DMS153 (cell line): ENCODE results near the gene ZEB2.
A peak's percentile ranks its signal among the peaks of the same experiment; 100 is the strongest.

Source experiments
- DNase-seq: peaks from one replicate; lab custom pipeline; 2025; lab: John Stamatoyannopoulos, UW

The ZEB2 gene

GRCh38 chr2:144512891-144513351 is 7.0 kb downstream of the ZEB2 start:
- no peak for DNase-seq

GRCh38 chr2:144512470-144512869 is 7.4 kb downstream of the ZEB2 start:
- DNase-seq: no peak

GRCh38 chr2:144511937-144512336 is 8.0 kb downstream of the ZEB2 start:
- DNase-seq: no peak

GRCh38 chr2:144511226-144511810 is 8.6 kb downstream of the ZEB2 start:
- DNase-seq: no peak

- DNase-seq: peak; percentile 4
Measured at GRCh38 chr2:144510294-144510991, 9.5 kb downstream of the ZEB2 start.

- DNase-seq: no peak
Measured at GRCh38 chr2:144509879-144510221, 10.1 kb downstream of the ZEB2 start.

GRCh38 chr2:144509001-144509878 is 10.7 kb downstream of the ZEB2 start:
- no peak for DNase-seq

GRCh38 chr2:144508172-144508851 is 11.6 kb downstream of the ZEB2 start:
- DNase-seq: no peak

- no peak for DNase-seq
Measured at GRCh38 chr2:144507441-144508171, 12.3 kb downstream of the ZEB2 start.

GRCh38 chr2:144505245-144505831 is 14.6 kb downstream of the ZEB2 start:
- no peak for DNase-seq

- DNase-seq: no peak
Measured at GRCh38 chr2:144504218-144504641, 15.7 kb downstream of the ZEB2 start.

- no peak for DNase-seq
Measured at GRCh38 chr2:144503242-144503641, 16.7 kb downstream of the ZEB2 start.

- DNase-seq: no peak
Measured at GRCh38 chr2:144502369-144502768, 17.6 kb downstream of the ZEB2 start.

GRCh38 chr2:144501627-144502026 is 18.3 kb downstream of the ZEB2 start:
- no peak for DNase-seq

GRCh38 chr2:144501118-144501517 is 18.8 kb downstream of the ZEB2 start:
- DNase-seq: no peak

- DNase-seq: no peak
Measured at GRCh38 chr2:144500563-144500962, 19.4 kb downstream of the ZEB2 start.

- no peak for DNase-seq
Measured at GRCh38 chr2:144498277-144498676, 21.6 kb downstream of the ZEB2 start.

- DNase-seq: no peak
Measured at GRCh38 chr2:144496977-144497598, 22.8 kb downstream of the ZEB2 start.

GRCh38 chr2:144496092-144496976 is 23.6 kb downstream of the ZEB2 start:
- DNase-seq: no peak
